Stimulated activated naive B cell treated with anti-CD40 and anti-IgM and Interleukin-4, amounts not matched to agents 10 μg/mL and 1 μg/mL and 100 μg/mL, for 72 hours (primary cell): ENCODE data around the gene YIPF2.
A peak's percentile ranks its signal among the peaks of the same experiment; 100 is the strongest.

Experiments
- ATAC-seq, 2 donors: fragments of 150-1000 bp; cut with Tn5 transposase; replicated peaks; 2 replicates each; pipeline ENCODE4 v1.10.0; 2021; ENCODE audit warnings: moderate library complexity in 1 of 2
- DNase-seq: peaks from one replicate; pipeline ENCODE4 v3.0.0; 2021
- H3K27ac Mint-ChIP-seq: one replicate; pipeline ENCODE4 v1.8.0; 2022; ENCODE audit warnings: mild to moderate bottlenecking, mixed read lengths
- H3K27me3 Mint-ChIP-seq, 2 donors: one replicate each; pipeline ENCODE4 v1.8.0; 2022; ENCODE audit warnings: mixed read lengths in 2 of 2
- H3K36me3 Mint-ChIP-seq, 2 donors: one replicate each; pipeline ENCODE4 v1.8.0; 2022; ENCODE audit warnings: mixed read lengths in 2 of 2, mild to moderate bottlenecking in 1 of 2
- H3K4me1 Mint-ChIP-seq, 2 donors: one replicate each; pipeline ENCODE4 v1.8.0; 2022; ENCODE audit warnings: mixed read lengths in 2 of 2, mild to moderate bottlenecking in 1 of 2
- H3K4me3 Mint-ChIP-seq, 2 donors: one replicate each; pipeline ENCODE4 v1.8.0; 2022; ENCODE audit warnings: mild to moderate bottlenecking in 2 of 2, mixed read lengths in 2 of 2, moderate library complexity in 1 of 2
- H3K9me3 Mint-ChIP-seq, 2 donors: one replicate each; pipeline ENCODE4 v1.8.0; 2022; ENCODE audit warnings: mixed read lengths in 2 of 2, mild to moderate bottlenecking in 1 of 2

The YIPF2 gene

GRCh38 chr19:10928563-10929401, at the start of gene YIPF2, which contains the start of gene TIMM29:
TSS of gene YIPF2 (minus strand) at chr19:10928639. CDS start at chr19:10928410, 229 bp downstream.
TSS of gene TIMM29 (plus strand) at chr19:10928811. CDS start at chr19:10928823, 12 bp downstream.
- peaks cover 24 to 28% of the 10 kb centered on the region in 2 donors for H3K36me3 Mint-ChIP-seq
- peak within 1 kb of the TSS; percentile 94 for H3K27ac Mint-ChIP-seq
- H3K4me3 Mint-ChIP-seq: peak within 1 kb of the TSS; percentile 95 to 99
- DNase-seq (peak; percentile 94), ATAC-seq (peak; percentile 91 to 95)
- no peaks in the 10 kb centered on the region for H3K27me3 Mint-ChIP-seq
- H3K4me1 Mint-ChIP-seq: peaks cover 18% of the 10 kb centered on the region in 2 donors
- H3K9me3 Mint-ChIP-seq: no peaks in the 10 kb centered on the region

GRCh38 chr19:10977742-10978092, 49.3 kb upstream of the YIPF2 start:
- Mint-ChIP-seq H3K4me1 (peaks cover 29 to 53% of the 10 kb centered on the region in 2 donors), H3K36me3 (peaks cover 12 to 20% of the 10 kb centered on the region in 2 donors), H3K27ac (no peak overlapping the region), H3K27me3 (no peaks in the 10 kb centered on the region), H3K4me3 (no peak overlapping the region), H3K9me3 (peaks cover 3 to 5% of the 10 kb centered on the region in 2 donors)
- DNase-seq (no peak), ATAC-seq (no peak)

GRCh38 chr19:10976131-10976892, 47.9 kb upstream of the YIPF2 start:
- DNase-seq (no peak), ATAC-seq (no peak)
- H3K4me1 Mint-ChIP-seq: peaks cover 31 to 58% of the 10 kb centered on the region in 2 donors
- H3K9me3 Mint-ChIP-seq: peaks cover 3 to 5% of the 10 kb centered on the region in 2 donors
- H3K27me3 Mint-ChIP-seq: no peaks in the 10 kb centered on the region
- no peak overlapping the region for H3K4me3 Mint-ChIP-seq
- H3K36me3 Mint-ChIP-seq: peaks cover 12 to 25% of the 10 kb centered on the region in 2 donors
- H3K27ac Mint-ChIP-seq: no peak overlapping the region

- Mint-ChIP-seq H3K27me3 (no peaks in the 10 kb centered on the region), H3K36me3 (peaks cover 14 to 30% of the 10 kb centered on the region in 2 donors), H3K4me3 (no peak overlapping the region), H3K9me3 (peaks cover 3 to 5% of the 10 kb centered on the region in 2 donors), H3K4me1 (peaks cover 30 to 62% of the 10 kb centered on the region in 2 donors), H3K27ac (peak overlapping the region; percentile 15)
- DNase-seq: no peak
- no peak for ATAC-seq
Observed at GRCh38 chr19:10975374-10976130, 47.1 kb upstream of the YIPF2 start.

GRCh38 chr19:10971107-10971726, 42.8 kb upstream of the YIPF2 start:
- Mint-ChIP-seq H3K4me3 (no peak overlapping the region), H3K36me3 (peaks cover 18 to 28% of the 10 kb centered on the region in 2 donors), H3K4me1 (peaks cover 43 to 76% of the 10 kb centered on the region in 2 donors), H3K27me3 (no peaks in the 10 kb centered on the region), H3K9me3 (peaks cover 3 to 5% of the 10 kb centered on the region in 2 donors), H3K27ac (no peak overlapping the region)
- ATAC-seq (no peak), DNase-seq (no peak)

GRCh38 chr19:10968527-10969135, 40.2 kb upstream of the YIPF2 start:
- Mint-ChIP-seq H3K9me3 (no peaks in the 10 kb centered on the region), H3K4me1 (peaks cover 37 to 71% of the 10 kb centered on the region in 2 donors), H3K4me3 (peak overlapping the region; percentile 2 to 55)

GRCh38 chr19:10966809-10967208, 38.4 kb upstream of the YIPF2 start:
- no peaks in the 10 kb centered on the region for H3K27me3 Mint-ChIP-seq
- no peak overlapping the region for H3K27ac Mint-ChIP-seq
- DNase-seq: no peak
- H3K4me3 Mint-ChIP-seq: no peak overlapping the region
- peaks cover 7 to 23% of the 10 kb centered on the region in 2 donors for H3K36me3 Mint-ChIP-seq
- no peaks in the 10 kb centered on the region for H3K9me3 Mint-ChIP-seq
- peaks cover 40 to 75% of the 10 kb centered on the region in 2 donors for H3K4me1 Mint-ChIP-seq
- ATAC-seq: no peak

More at GRCh38 chr19:10968527-10969135, 40.2 kb upstream of the YIPF2 start:
- Mint-ChIP-seq H3K27me3 (no peaks in the 10 kb centered on the region), H3K36me3 (peaks cover 7 to 31% of the 10 kb centered on the region in 2 donors), H3K27ac (peak overlapping the region; percentile 87)
- no peak for DNase-seq
- peak; percentile 53 to 63 for ATAC-seq

- H3K9me3 Mint-ChIP-seq: no peaks in the 10 kb centered on the region
- H3K4me3 Mint-ChIP-seq: no peak overlapping the region
- H3K27ac Mint-ChIP-seq: no peak overlapping the region
- no peak for ATAC-seq
- H3K36me3 Mint-ChIP-seq: peaks cover 3 to 15% of the 10 kb centered on the region in 2 donors
- H3K4me1 Mint-ChIP-seq: peaks cover 43 to 67% of the 10 kb centered on the region in 2 donors
- no peaks in the 10 kb centered on the region for H3K27me3 Mint-ChIP-seq
- no peak for DNase-seq
Observed at GRCh38 chr19:10965398-10965797, 37.0 kb upstream of the YIPF2 start.

GRCh38 chr19:10964903-10965302, 36.5 kb upstream of the YIPF2 start:
- no peaks in the 10 kb centered on the region for H3K27me3 Mint-ChIP-seq
- H3K27ac Mint-ChIP-seq: no peak overlapping the region
- H3K4me1 Mint-ChIP-seq: peaks cover 42 to 66% of the 10 kb centered on the region in 2 donors
- DNase-seq (no peak), ATAC-seq (no peak)
- no peaks in the 10 kb centered on the region for H3K9me3 Mint-ChIP-seq
- H3K36me3 Mint-ChIP-seq: peaks cover 3 to 15% of the 10 kb centered on the region in 2 donors
- no peak overlapping the region for H3K4me3 Mint-ChIP-seq

GRCh38 chr19:10963865-10964264, 35.4 kb upstream of the YIPF2 start:
- H3K4me1 Mint-ChIP-seq: peaks cover 41 to 63% of the 10 kb centered on the region in 2 donors
- H3K27me3 Mint-ChIP-seq: no peaks in the 10 kb centered on the region
- H3K36me3 Mint-ChIP-seq: peaks cover 2 to 12% of the 10 kb centered on the region in 2 donors
- no peak for DNase-seq
- no peaks in the 10 kb centered on the region for H3K9me3 Mint-ChIP-seq
- H3K27ac Mint-ChIP-seq: no peak overlapping the region
- peak overlapping the region in 1 of 2 donors; percentile 22 for H3K4me3 Mint-ChIP-seq
- no peak for ATAC-seq

- no peaks in the 10 kb centered on the region for H3K9me3 Mint-ChIP-seq
- H3K27ac Mint-ChIP-seq: no peak overlapping the region
- ATAC-seq (no peak), DNase-seq (no peak)
- peaks cover 32 to 53% of the 10 kb centered on the region in 2 donors for H3K4me1 Mint-ChIP-seq
- H3K27me3 Mint-ChIP-seq: no peaks in the 10 kb centered on the region
- H3K4me3 Mint-ChIP-seq: peak overlapping the region; percentile 64 to 87
- peaks cover 5 to 12% of the 10 kb centered on the region in 2 donors for H3K36me3 Mint-ChIP-seq
Observed at GRCh38 chr19:10962863-10963262, 34.4 kb upstream of the YIPF2 start.

- Mint-ChIP-seq H3K27ac (peak overlapping the region; percentile 92), H3K9me3 (no peaks in the 10 kb centered on the region), H3K4me3 (peak overlapping the region; percentile 87 to 95), H3K27me3 (no peaks in the 10 kb centered on the region), H3K4me1 (peaks cover 27 to 43% of the 10 kb centered on the region in 2 donors), H3K36me3 (peaks cover 5 to 12% of the 10 kb centered on the region in 2 donors)
- ATAC-seq (peak; percentile 52 to 60), DNase-seq (no peak)
Observed at GRCh38 chr19:10961073-10961860, 32.8 kb upstream of the YIPF2 start.
